HG03439 (cell line): ENCODE results near the gene ADAMTS16.

Experiments used
- ATAC-seq: cut with Tn5 transposase; IDR thresholded peaks from one replicate; pipeline ENCODE4 v1.9.1; 2021; ENCODE audit warnings: mild to moderate bottlenecking, moderate library complexity; ENCODE audit not compliant: unreplicated experiment

The ADAMTS16 gene

DNA sequence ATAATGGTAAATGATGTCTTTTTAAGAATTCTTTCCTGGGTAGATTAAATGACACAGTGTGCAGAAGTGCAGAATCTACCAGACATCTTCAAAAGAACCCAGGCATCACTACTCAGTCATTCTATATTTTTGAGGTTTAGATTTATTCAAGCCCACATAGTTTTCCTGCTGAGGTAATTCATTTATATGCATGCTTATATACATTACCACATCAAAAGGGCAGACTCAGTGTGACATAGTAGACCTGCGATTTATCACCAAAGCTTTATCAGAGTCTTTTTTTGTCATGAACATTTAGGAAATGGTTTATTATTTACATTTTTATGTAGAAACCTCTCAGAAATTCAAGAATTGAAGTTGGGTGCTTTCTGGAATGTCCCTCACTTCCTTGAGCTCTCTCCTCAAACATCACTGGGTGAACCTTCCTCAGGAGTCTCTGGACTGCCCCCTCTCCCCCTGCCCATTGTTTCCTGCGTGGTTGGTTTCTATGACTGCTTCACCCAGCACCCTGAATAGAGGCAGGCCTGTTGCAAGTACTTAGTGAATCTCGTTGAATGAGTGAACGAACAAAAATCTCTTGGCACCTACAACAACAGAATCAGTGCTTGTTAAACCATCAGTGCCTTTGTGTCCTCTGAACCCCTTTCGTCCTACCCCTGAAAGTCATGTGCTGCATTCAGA is 42.5 kb downstream of the ADAMTS16 start:
- no peak for ATAC-seq

DNA sequence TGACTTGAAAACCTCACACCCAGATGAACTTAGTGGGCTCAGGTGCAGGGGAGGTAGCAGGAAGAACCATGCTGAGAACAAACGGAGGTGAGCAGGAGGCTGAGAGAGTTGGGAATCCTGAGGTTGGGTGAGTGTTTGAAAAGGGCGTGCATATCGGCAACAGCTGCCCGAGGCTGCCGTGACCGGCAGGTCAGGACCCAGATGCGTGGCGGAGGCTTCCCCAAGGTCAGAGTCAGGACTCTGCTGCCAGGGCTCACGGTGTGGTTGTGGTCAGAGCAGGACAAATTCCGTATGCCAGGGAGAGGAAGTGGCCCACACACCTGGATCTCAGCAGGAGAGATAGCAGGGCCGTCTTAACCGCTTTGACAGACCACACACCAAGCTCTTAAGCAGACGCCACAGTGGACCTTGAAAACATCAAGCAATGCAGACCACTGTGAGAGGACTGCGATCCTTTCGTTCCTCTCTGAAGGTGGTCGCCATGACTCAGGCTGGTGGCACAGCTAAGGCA is 43.1 kb downstream of the ADAMTS16 start:
- no peak for ATAC-seq

DNA sequence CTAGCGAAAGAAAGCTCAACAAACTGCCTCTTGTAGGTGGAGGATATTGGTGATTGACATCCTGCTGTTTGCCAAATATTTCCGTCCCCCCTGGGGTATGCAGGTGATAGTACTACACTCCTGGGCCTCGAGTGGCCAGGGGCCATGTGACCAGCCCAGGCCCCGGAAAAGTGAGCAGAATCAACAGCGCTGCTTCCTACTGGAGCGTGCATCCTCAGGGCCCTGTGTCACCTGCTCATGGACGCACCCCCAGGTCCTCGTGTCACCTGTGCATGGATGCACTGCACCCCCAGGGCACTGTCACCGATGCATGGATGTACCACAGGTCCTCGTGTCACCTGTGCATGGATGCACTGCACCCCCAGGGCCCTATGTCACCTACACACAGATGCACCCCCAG is 43.8 kb downstream of the ADAMTS16 start:
- ATAC-seq = no peak

DNA sequence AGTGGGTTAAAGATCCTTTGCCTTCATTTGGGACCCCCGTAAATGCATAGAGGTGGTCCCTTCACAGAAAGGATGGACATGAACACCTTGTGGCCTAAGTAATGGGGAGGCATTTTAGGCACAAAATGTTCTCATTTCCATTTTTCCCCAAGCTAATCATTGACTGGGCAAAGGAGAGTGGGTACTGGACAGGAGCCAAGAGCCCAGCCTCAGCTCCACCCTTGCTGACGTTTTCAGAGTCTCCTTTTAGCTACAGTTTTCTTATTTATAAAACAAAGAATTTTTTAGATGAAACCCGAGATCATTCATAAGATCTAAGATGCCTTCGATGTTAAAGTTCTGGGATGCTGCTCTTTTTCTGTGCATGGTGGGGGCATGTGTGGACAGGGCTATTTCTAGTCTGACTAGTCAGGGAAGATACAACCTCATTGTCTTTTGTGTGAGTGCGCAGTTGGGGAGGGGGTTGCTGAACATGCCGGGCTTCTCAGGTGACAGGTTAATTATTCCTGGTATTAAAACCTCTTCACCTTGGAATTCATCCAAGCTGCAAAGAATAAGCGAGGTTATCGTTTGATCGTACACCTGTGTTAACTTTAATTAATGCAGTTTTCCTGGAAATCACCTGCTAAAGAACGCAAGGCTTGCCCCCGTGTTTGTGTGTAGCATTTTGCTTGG is 48.4 kb downstream of the ADAMTS16 start:
- no peak for ATAC-seq

DNA sequence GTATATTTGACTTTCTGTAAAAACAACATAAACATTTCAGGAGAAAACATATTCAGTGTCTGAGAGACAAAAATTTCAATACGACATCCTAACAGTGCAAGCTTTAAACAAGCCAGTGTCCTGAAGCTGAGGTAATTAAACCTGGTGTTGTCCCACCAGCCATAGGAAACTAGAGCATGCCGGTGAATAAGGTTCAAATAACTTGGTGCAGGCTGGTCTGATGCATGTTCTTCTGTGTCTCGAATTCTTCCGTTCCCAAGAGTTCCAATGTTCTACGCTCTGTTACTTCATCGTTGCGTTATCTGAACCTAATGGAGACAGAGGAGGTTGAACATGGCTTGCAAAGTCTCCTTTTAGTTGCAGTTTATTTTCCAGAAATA is 48.9 kb downstream of the ADAMTS16 start:
- no peak for ATAC-seq

DNA sequence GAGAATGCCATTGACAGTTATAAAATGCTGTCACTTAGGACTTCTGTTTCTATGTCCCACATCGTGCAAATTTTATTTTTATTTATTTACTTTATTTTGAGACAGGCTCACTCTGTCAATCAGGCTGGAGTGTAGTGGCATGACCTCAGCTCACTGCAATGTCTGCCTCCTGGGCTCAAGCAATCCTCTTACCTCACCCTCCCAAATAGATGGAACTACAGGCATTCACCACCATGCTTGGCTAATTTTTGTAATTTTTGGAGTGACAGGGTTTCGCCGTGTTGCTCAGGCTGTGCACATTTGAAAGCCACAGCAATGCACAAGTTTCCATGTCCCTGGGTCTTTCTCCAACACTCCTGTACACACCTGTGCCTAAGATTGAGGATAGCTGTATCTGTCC is 51.8 kb downstream of the ADAMTS16 start:
- ATAC-seq = no peak

DNA sequence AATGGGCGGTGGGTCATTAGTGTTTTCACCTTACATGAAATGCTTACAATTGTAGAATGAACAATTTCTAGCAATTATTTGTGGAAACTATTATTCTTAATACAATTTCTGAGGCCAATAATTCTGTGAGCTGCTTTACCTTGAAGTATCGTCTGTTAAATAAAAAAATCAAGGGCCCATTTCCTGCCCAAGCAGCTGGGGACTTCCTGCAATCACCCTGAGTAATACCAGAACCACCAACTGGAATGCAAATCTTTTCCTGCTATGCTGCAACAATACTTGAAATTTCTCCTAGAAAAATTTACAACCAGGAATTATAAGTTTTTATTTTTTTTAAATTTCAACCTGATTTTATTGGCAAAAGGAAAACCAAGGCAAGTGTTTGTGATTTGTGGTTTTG is 52.6 kb downstream of the ADAMTS16 start:
- ATAC-seq = no peak

DNA sequence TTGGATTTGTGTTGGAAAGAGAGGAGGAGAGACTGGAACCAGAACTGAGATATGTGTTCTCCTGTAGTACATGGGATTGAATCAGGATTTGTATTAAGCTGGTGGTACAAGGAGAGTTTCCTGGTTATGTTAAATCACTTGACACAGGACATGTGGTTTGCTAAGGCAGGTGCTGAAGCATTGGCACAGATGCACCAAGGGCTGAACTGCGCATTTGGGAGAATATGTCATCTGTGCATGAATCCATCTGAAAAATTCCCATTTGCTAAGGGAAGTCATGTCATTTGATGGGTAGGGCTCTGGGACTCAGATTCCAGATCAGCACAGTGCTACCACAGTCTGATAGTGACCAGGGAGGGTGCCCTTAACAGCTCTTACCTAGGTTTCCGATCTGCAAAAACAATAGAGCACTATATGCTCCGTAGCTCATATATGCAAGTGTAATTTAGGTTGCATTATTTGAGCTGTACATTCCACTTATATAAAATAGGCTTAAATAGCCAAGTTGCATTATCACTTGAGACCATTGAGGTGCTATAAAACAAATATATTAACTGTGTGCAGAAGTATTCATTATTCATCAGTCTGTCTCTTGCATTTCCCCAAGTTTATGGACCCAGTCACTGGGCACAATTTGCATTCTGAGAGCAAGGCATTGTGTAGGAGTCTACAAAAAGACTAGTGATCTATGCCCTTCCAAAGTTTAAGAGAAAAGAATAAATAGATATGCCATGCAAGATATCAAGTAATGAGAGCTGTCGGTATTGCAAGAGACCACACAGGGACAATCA is 55.2 kb downstream of the ADAMTS16 start:
- ATAC-seq = no peak

DNA sequence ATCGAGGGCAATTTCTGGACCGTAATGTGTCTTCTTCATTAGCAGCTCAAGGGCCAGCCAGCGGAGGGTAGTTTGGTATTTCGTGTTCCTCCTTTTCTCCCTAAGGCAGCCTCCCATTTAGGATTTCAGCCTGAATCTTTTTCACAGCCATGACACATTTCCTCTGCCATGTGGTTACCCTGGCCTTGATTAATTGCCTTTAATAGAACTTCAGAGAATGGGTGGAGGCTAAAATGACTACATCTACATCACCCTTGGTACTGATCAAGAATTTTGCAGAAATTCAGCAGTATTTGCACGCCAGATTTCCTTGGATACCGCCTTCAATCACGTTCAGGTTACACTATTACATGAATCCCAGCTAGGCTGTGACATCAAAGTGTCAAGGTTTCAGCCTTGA is 58.0 kb downstream of the ADAMTS16 start:
- ATAC-seq = no peak

DNA sequence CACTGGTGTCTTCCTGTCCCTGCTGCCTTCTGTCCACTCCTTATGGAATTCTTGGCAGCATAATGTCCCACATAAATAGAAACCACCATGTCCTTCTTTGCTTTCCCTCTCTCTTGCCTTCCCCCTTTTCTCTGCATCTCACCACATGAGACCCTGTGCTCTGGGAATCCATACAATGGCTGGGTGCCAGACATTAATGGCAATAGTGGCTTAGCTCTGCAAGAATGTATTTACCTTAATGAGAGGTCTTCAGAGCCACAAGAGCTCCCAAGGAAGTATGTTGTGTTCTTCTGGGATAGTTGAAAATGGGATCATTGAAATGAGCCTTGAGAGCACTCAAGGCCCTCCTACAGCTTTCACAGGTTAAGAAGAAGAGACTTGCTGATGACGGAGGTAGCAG is 58.7 kb downstream of the ADAMTS16 start:
- ATAC-seq = no peak

DNA sequence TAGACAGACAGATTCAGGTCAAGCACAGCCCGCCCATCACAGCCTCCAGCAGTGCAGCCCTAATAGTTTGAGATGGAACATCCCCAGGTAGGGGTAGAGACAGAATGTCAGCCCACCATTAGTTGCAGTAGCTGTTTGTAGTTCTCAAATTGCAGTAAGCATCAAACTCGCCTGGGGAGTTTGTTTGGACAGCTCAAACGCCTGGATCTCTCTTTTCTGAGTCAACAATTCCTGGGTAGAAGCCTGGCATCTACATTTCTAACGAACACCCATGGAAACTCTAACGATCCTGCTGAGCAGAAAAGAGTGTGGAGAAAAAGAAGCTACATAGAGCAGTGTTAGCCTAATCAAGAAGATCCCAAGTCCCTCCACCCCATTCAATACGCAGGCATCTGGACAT is 59.4 kb downstream of the ADAMTS16 start:
- ATAC-seq = no peak

DNA sequence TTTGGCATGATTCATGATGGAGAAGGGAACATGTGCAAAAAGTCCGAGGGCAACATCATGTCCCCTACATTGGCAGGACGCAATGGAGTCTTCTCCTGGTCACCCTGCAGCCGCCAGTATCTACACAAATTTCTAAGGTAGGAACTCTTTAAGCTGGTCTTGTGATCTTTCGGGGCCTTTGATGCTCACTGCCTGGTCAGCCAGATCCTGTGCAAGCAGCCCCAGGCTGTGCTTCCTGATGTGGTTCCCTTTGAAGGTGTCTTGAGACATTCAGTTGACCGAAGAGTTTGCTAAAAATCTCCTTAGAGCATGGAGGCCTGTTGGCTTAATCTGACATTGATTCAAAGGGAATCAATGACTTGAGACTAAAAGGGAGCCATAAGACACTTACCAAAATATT is 60.0 kb downstream of the ADAMTS16 start:
- ATAC-seq = no peak

DNA sequence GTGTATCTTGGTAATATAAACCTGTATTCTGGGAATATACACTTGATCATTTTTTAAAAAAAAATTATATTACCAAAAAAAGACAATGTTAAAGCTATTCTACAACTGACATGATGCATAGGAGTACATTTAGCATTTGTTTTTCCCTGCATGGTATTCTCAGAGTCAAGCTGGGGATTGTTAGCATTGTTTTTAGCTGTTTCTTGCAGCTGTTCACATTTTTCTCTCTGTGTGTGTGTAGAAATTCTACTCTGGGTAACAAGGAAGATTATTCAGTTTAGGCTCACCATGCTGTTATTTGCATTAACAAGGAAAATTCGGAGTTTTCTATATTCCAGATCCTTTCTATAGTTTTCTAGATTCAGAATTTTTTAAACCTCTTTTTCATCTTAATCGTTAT is 62.2 kb downstream of the ADAMTS16 start:
- no peak for ATAC-seq

DNA sequence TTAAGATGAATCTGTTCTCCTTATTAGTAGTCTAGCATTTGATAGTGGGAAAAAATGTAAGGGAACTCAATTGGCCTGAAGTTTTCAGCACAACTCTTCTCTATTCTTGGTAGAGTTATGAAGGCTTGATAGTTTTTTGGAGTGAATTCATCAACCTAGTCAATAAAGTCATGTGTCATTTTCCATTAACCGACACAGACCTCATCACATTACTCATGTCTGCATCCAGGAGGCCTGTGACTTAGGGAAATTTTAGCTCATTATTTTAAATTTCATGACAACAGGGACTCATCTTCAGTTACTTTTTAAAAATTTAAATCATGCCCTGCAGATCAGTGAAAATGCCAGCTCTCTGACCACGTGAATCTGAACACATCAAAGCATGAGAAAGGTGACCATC is 63.3 kb downstream of the ADAMTS16 start:
- no peak for ATAC-seq

DNA sequence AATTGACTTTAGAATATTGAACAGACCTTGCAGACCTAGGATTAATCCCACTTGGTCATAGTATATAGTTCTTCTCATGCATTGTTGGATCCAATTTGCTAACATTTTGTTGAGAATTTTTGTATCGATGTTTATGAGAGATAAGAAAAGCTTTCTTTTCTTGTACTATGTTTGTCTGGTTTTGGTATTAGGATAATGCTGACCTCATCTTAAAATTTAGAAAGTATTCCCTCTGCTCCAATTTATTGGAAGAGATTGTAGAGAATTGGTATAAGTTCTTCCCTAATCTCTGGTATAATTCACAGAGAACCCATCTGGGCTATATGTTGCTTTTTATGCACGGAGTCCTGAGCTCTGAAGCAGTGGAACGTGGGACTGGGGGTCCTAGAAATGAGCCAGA is 67.7 kb downstream of the ADAMTS16 start:
- ATAC-seq = no peak

DNA sequence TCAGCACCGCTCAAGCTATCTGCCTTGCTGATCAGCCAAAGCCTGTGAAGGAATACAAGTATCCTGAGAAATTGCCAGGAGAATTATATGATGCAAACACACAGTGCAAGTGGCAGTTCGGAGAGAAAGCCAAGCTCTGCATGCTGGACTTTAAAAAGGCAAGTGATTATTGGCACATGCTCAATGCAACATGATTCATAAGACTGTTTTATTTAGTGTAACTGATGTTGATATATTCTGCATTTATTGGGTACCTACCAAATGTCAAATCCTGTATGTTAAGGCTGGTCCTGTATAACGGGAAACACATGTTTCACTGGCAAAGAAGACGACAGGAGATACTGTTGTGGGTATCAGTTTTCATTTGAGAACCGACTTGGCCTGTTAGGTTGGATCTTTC is 69.0 kb downstream of the ADAMTS16 start:
- ATAC-seq = no peak

DNA sequence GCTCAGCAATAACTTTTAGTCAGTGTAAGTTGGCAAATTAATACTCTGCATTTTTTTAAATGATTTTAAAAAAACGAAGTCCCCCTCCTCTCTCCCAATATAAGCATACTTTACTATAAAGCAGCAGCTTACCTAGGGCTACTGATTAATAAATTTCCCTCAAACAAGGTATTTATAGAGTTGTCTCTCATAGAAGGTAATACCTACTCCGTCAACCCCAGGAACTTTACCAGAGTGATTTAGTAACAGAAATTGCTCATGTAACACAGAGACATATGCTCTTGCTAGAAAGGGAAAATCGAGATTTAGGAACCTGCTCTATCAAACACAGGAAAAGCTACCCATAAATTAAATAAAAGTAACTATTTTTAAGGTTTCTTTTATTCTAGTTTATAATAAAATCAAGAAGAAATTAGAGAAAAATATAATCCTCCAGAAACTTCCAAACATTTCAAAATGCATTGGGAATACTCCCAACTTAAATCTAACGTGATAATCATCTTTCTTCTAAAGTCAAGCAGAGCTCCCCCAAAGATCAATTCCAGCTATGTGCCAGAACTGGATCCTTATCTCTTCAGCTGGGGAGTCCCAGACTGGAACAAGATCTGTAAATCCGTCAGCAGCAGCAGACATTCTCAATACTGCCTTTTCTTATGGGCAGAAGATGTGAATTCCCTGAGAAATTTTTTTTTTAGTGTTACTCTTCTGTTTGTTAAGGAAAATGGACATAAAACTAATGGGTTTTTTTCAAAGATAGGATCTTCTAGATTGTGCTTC is 69.6 kb downstream of the ADAMTS16 start:
- no peak for ATAC-seq

DNA sequence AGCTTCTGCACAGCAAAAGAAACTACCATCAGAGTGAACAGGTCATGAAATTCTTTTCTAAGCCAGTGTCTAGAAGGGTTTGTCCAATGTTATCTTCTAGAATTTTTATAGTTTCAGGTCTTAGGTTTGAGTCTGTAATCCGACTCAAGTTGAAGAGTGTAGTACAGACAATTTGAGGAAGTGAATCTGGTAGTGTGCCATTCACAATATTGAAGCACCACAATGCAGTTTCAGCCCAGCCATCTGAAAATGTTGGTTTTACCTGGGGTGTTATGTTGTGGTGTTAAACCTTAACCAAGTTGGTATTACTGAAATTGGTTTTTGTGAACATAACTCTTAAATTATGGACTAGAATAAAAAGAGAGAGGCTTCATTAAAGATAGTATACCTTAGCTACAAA is 77.2 kb downstream of the ADAMTS16 start:
- ATAC-seq = no peak

DNA sequence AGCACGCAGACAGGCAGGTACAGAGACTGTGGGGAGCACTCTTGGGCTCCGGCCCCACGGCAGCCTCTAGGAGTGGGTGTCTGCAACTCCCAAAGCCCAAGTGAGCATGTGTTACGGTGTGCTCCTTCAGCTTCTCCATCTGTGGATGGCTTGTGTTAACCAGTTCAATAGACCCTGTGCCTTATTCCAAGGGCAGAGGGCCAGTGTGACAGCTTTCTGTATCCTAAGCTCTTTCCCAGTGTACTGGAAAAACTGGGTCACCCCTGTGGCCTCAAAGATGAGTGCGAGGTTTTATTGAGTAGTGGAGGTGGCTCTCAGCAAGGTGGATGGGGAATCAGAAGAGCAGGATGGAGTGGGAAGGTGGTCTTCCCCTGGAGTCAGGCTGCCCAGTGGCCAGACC is 78.3 kb downstream of the ADAMTS16 start:
- no peak for ATAC-seq

DNA sequence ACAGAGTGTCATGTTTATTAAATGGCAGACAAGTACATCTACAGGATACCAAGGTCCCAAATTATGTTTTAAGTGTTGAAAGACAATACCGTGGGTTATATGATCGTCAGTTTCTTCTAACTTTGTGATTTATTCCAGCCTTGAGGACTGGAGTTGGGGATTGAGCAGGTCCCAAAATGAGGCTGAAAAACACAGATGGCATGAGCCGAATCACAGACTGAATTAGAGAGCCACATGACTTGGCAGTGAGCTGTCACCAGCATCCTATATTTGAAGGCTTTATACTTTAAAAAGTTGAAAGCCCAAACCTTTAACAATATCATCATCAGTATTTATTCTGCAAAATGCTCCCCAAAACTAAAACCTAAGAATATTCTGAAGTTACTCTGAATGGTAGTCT is 79.4 kb downstream of the ADAMTS16 start:
- ATAC-seq = no peak
